ENCODE measurements around the gene LYG1. TPM values are rescaled to one million over a fixed set of nuclear protein-coding genes. Genes with fewer than 3 reads are reported as not detected.

Gene LYG1
- total and polyA plus RNA-seq, 2 of the 8 experiments (the other 6 are each of a cell fraction or from before 2014, with no cell fraction given) = 0.68 to 0.86 TPM

- TF ChIP-seq HDAC6 (IDR thresholded peaks at IDR 0.05; ENCODE audit: low read depth, low read length) (no peak), SIX5 (IDR thresholded peaks at IDR 0.05; ENCODE audit: low read depth, low read length) (no peak), EGR1 (IDR thresholded peaks at IDR 0.05; ENCODE audit: borderline replicate concordance, low read depth, low read length) (peak; percentile 41; the same call in 1 of the 2 replicates), GTF2F1 (IDR thresholded peaks at IDR 0.05; ENCODE audit: borderline replicate concordance, low read depth, low read length) (no peak), FOSL1 (IDR thresholded peaks at IDR 0.05; ENCODE audit: insufficient read depth, low read depth, low read length) (no peak), RFX5 (IDR thresholded peaks at IDR 0.05; ENCODE audit: borderline replicate concordance, low read depth, low read length) (no peak), SP2 (IDR thresholded peaks at IDR 0.05; ENCODE audit: low read length) (peak; percentile 72; the same call in 1 of the 2 replicates)
Observed at GRCh38 chr2:99337113-99338028, 36.4 kb upstream of the LYG1 start, which contains the start of gene EIF5B (continued).

Measured in H1 (cell line).